ENCODE results near the gene SLC13A3.

SLC13A3 gene

GRCh38 chr20:46552460-46553420, 98.5 kb downstream of the SLC13A3 start:
- peak; percentile 60 for DNase-seq

- no peak for DNase-seq
These were observed 99.5 kb downstream of the SLC13A3 start for GRCh38 chr20:46551522-46552381.

- DNase-seq: no peak
These were observed 100.8 kb downstream of the SLC13A3 start, which contains the start of gene OCSTAMP for GRCh38 chr20:46550461-46550860. Gene OCSTAMP (minus strand): TSS chr20:46550654. CDS start chr20:46550560, 94 bp downstream.

- no peak for DNase-seq
These were observed 101.9 kb downstream of the SLC13A3 start for GRCh38 chr20:46549188-46549972.

- no peak for DNase-seq
These were observed 102.6 kb downstream of the SLC13A3 start for GRCh38 chr20:46548688-46549087.

GRCh38 chr20:46547995-46548394, 103.3 kb downstream of the SLC13A3 start:
- DNase-seq: no peak

GRCh38 chr20:46546936-46547335, 104.3 kb downstream of the SLC13A3 start:
- DNase-seq: no peak

- DNase-seq: no peak
These were observed 105.0 kb downstream of the SLC13A3 start for GRCh38 chr20:46546298-46546697.

- no peak for DNase-seq
These were observed 105.5 kb downstream of the SLC13A3 start for GRCh38 chr20:46545827-46546138.

- DNase-seq: peak; percentile 52
These were observed 106.0 kb downstream of the SLC13A3 start for GRCh38 chr20:46545077-46545826.

GRCh38 chr20:46544576-46544975, 106.7 kb downstream of the SLC13A3 start:
- no peak for DNase-seq

GRCh38 chr20:46543959-46544358, 107.3 kb downstream of the SLC13A3 start:
- DNase-seq: no peak

- DNase-seq: no peak
These were observed 108.2 kb downstream of the SLC13A3 start for GRCh38 chr20:46543033-46543432.

GRCh38 chr20:46541229-46541935, 109.9 kb downstream of the SLC13A3 start:
- no peak for DNase-seq

GRCh38 chr20:46539113-46539512, 112.1 kb downstream of the SLC13A3 start:
- no peak for DNase-seq

GRCh38 chr20:46530640-46531039, 120.6 kb downstream of the SLC13A3 start:
- no peak for DNase-seq

- DNase-seq: no peak
These were observed 127.4 kb downstream of the SLC13A3 start for GRCh38 chr20:46523696-46524328.

- no peak for DNase-seq
These were observed 128.2 kb downstream of the SLC13A3 start for GRCh38 chr20:46523108-46523507.

GRCh38 chr20:46520976-46521579, 130.2 kb downstream of the SLC13A3 start:
- DNase-seq: peak; percentile 56

- DNase-seq: no peak
These were observed 130.7 kb downstream of the SLC13A3 start for GRCh38 chr20:46520540-46520939.

Measured in stimulated activated CD4-positive, alpha-beta T cell treated with anti-CD3 and anti-CD28 coated beads, Interleukin-15, amount 100 ng/mL, for 24 hours (primary cell).